GM19468 (cell line): ENCODE results near the gene MORN2.
"Not testable (repeated sequence)": the region's sequence is repeated elsewhere in the genome, so short reads cannot be mapped to it uniquely, and the experiment has no call there.

Source experiments
- ATAC-seq: cut with Tn5 transposase; IDR thresholded peaks from one replicate; pipeline ENCODE4 v1.9.1; 2021; ENCODE audit warnings: mild to moderate bottlenecking, moderate library complexity, moderate number of reproducible peaks; ENCODE audit not compliant: unreplicated experiment; ENCODE audit errors: extremely low read depth

MORN2 gene

GRCh38 chr2:38875576-38876367, at the start of gene MORN2, which contains the start of gene DHX57:
MORN2 (plus strand) TSS chr2:38875976.
DHX57 (minus strand) TSS chr2:38875934; CDS start chr2:38868405, 7,529 bp downstream.
- ATAC-seq, result peak; percentile 96

DNA sequence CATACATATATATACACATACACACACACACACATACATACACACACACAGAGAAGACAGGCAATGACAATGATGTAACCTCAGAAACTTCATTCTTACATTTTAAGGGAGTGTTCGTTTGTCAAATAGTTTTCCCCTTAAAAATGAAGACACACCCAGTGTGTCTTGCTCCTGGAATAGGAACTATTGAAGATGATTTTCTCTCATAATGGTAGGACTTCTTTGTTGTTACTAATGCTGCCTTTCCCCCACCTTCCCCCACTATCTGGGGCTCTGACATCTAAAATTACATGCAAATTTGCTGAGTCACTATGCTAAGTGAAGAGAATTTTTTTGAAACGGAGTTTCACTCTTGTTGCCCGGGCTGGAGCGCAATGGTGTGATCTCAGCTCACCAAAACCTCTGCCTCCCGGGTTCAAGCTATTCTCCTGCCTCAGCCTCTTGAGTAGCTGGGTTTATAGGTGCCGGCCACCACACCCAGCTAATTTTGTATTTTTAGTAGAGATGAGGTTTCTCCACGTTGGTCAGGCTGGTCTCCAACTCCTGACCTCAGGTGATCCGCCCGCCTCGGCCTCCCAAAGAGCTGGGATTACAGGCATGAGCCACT, 48.1 kb upstream of the MORN2 start:
- ATAC-seq, result not testable (repeated sequence)

GRCh38 chr2:38828460-38828859, 47.3 kb upstream of the MORN2 start:
- ATAC-seq, result no peak

DNA sequence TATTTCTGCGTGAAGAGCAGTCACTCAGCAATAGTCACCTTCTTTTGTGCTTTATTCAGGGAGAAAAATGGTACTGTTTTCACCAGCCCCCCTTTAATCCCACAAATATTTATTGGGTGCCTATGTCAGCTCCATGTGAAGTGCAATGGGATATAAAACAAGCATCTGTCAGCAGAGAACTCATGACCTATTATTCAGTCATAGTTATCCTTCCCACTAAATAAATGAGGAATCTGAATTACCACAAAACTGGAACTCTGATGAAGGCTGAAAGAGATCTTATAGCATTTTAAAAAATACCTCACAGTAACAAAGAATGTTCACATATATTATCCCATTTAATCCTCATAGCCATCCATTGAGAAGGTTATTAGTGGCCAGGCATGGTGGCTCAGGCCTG, 45.8 kb upstream of the MORN2 start:
- ATAC-seq, result no peak

DNA sequence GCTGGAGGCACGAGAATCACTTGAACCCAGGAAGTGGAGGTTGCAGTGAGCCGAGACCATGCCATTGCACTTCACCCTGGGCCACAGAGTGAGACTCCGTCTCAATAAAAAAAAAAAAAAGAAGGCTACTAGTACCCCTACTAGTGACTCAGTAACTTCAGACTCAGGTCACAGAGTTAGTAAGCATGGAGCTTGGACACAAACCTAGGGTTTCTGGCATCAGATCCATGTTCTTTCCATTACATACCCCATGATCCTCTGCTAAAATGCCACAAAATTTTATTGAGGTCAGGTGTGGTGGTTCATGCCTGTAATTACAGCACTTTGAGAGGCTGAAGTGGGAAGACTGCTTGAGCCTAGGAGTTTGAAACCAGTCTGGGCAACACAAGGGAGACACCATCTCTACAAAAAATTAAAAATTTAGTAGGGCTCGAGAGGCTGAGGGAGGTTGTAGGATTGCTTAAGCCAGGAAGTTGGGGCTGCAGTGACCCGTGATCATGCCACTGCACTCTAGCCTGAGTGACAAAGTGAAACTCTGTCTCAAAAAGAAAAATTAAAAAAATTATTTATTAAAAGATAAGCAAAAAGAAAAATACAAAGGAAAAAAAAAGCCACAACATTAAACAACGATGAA, 45.1 kb upstream of the MORN2 start:
- ATAC-seq, result no peak

GRCh38 chr2:38835015-38835601, 40.7 kb upstream of the MORN2 start:
- ATAC-seq, result no peak

- no peak for ATAC-seq
These were observed 39.8 kb upstream of the MORN2 start for GRCh38 chr2:38835990-38836389.

DNA sequence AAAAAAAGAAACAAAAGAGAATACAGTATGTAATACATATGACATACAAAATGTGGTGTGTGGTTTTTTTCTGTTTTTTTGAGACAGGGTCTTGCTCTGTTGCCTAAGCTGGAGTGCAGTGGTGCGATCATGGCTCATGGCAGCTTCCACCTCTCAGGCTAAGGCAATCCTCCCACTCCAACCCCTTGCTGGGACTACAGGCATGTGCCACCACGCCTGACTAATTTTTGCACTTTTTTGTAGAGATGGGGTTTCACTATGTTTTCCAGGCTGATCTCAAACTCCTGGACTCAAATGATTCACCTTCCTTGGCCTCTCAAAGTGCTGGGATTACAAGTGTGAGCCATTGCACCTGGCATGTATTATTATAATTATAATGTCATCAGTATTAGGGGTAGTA, 39.0 kb upstream of the MORN2 start:
- no peak for ATAC-seq

DNA sequence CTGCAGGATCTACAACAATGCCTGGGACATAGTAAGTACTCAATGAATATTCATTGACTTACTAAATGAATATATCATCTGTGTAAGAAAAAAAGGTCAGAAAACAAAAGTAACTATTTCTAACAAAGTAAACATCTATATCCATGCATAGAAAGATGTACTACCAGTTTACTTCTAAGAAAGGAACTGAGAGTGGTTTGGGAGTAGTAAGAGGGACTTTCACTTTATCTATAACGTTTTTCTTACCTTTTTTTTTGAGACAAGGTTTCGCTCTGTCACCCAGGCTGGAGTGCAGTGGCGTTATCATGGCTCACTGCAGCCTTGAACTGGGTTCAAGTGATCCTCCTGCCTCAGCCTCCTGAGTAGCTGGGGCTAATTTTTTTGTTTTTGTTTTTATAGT, 25.7 kb upstream of the MORN2 start:
- ATAC-seq, result peak; percentile 75

DNA sequence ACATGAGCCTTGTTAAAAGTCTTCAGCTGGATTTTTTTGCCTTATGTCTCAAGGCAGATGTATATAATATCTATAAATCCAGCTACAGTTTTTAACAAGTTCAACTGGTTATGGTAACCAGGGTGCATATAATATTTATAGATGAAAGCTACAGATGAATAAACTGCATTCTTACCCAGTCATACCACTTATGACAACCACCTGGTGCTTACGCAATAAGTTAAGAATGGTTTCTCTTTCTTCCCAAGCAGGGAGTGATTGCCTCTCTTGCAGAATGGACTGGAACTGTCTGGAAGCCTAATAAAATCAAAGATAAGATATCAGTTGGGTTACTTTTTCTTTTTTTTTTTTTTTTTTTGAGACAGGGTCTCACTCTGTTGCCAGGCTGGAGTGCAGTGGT, 19.6 kb upstream of the MORN2 start:
- ATAC-seq, result no peak

- ATAC-seq, result no peak
These were observed 13.3 kb upstream of the MORN2 start for GRCh38 chr2:38862476-38862875.

DNA sequence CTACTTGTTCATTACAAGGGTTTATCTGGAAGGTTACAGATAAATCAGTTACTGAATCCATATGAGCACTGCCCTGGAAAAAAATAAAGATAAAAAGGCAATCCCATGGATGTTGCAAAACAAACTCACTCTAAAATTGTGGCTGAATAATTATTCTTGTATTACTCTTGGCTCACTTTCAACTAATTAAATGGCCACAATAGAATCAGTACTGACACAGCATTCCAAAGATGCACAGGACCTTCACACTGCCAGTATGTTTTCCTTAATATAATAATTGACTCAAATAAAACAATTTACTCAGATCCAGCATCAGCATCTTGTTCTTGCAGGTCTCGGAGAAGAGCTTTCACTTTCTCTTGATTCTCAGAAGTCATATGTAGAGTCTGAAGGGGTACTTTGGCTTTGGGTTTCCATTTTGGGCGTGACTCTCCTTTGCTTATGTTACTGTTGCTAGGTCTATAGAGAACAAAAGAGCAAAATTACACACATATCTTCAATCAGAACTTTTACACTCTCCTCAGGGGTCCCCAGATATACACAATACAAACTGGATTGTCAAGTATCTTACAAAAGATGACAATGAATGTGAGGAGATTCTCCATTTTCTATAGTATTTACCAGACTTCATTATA, 12.6 kb upstream of the MORN2 start:
- ATAC-seq, result no peak

GRCh38 chr2:38866773-38867443, 8.9 kb upstream of the MORN2 start:
- no peak for ATAC-seq

GRCh38 chr2:38871432-38871831, 4.3 kb upstream of the MORN2 start:
- ATAC-seq, result no peak

GRCh38 chr2:38873763-38874162, 2.0 kb upstream of the MORN2 start:
- ATAC-seq, result no peak

DNA sequence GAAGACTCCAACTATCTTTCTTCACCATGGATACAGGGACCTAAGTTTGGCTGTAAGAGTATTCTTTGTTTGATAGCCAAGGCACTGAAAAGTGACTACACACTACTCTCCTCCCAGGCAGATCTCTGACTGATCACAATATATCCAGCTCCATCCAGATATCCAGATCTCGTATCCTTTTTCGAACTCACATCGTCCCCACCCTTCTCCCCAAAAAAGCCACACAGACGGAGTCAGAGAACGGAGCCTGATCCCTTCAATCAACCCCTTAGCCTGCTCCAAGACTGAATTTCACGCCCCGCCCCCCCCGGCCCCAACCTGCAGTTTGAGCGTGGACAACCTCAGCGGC, 575 bp upstream of the MORN2 start:
- ATAC-seq, result no peak

GRCh38 chr2:38876407-38876806, 631 bp downstream of the MORN2 start:
- no peak for ATAC-seq

DNA sequence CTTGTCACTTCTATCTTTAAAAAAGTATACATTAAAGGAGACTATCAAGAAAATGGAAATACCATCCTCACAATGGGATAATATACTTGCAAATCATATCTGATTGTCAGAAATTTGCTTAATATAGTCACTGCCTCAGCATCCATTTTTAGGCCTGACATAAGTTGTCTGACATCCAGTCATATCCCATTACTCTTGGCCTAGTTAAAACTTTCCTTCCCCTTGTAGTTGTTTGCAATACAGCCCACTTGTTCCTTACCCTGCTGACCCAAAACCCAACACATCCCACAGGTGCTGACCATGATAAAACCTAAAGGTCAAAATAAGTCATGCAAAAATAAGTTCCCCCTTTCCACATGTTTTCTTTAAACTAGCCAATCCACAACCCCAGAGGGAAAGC, 10.3 kb downstream of the MORN2 start:
- ATAC-seq, result no peak

- no peak for ATAC-seq
These were observed 11.6 kb downstream of the MORN2 start for GRCh38 chr2:38887347-38887746.

DNA sequence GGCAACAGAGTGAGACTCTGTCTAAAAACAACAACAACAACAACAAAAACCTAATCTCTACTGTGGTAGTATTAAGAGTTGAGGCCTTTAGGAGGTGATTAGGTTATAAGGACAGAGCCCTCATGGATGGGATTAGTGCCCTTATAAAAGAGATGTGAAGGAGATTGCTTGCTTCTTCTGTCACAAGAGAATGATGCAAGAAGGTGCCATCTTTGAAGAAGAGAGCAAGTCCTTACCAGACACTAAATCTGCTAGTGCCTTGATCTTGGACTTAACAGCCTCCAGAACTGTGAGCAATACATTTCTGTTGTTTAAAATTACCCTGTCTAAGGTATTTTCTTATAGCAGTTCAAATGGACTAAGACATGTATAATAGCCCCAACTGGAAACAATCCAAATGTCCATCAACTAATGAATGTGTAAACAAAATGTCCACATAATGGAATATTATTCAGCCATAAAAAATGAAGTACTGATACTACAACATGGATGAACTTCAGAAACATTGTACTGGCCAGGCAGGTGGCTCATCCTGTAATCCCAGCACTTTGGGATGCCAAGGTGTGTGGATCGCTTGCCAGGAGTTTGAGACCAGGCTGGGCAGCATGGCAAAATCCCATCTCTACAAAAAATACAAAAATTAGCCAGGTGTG, 12.3 kb downstream of the MORN2 start:
- no peak for ATAC-seq
